ENCODE measurements around the gene USP14. TPM values are rescaled to one million over a fixed set of nuclear protein-coding genes. Genes with fewer than 3 reads are reported as not detected.

USP14 gene
- polyA plus RNA-seq, 1 donor from 2014 or later, result 41.7 TPM

- H3K79me2 ChIP-seq (replicated peaks; ENCODE audit: insufficient read depth, low read length), result no peaks in the 10 kb centered on the region
- peaks cover 5% of the 10 kb centered on the region for H3K36me3 ChIP-seq (ENCODE audit: insufficient read depth, low read length)
- H2AFZ ChIP-seq (ENCODE audit: low read depth, low read length), result no peak overlapping the region
- H3K27ac ChIP-seq (ENCODE audit: low read length), result no peak overlapping the region
- no peaks in the 10 kb centered on the region for H3K9me3 ChIP-seq (ENCODE audit: low read length)
- H3K27me3 ChIP-seq (ENCODE audit: insufficient read depth, low read depth, low read length), result no peaks in the 10 kb centered on the region
- H3K9me2 ChIP-seq (ENCODE audit: insufficient read depth, low read length), result no peaks in the 10 kb centered on the region
- no peaks in the 10 kb centered on the region for H4K20me1 ChIP-seq (ENCODE audit: insufficient read depth)
- H3K4me3 ChIP-seq (ENCODE audit: low read length), result no peak overlapping the region
- H3F3A ChIP-seq (ENCODE audit: insufficient read depth, low read length, poor library complexity, severe bottlenecking), result no peaks in the 10 kb centered on the region
- no peak overlapping the region for H3K4me2 ChIP-seq (ENCODE audit: low read length)
- TF ChIP-seq EP300 (conservative IDR thresholded peaks at IDR 0.05; ENCODE audit: poor library complexity, severe bottlenecking) (no peak), MXI1 (conservative IDR thresholded peaks at IDR 0.05; ENCODE audit: poor library complexity, severe bottlenecking) (no peak), EZH2 (IDR thresholded peaks at IDR 0.05; ENCODE audit: borderline replicate concordance, insufficient read depth, low read length, poor library complexity, severe bottlenecking) (no peak), CTCF (IDR thresholded peaks at IDR 0.05; ENCODE audit: poor library complexity, severe bottlenecking) (no peak), SMC3 (conservative IDR thresholded peaks at IDR 0.05; ENCODE audit: poor library complexity) (no peak), TAF1 (IDR thresholded peaks at IDR 0.05; ENCODE audit: low read depth) (no peak), REST (IDR thresholded peaks at IDR 0.05; ENCODE audit: borderline replicate concordance) (no peak), POLR2AphosphoS5 (IDR thresholded peaks at IDR 0.05) (no peak), RAD21 (conservative IDR thresholded peaks at IDR 0.05) (no peak)
- no peak overlapping the region for H3K9ac ChIP-seq (ENCODE audit: low read length)
Observed at GRCh38 chr18:245282-245847, 87.0 kb downstream of the USP14 start.

- no peaks in the 10 kb centered on the region for H3F3A ChIP-seq (ENCODE audit: insufficient read depth, low read length, poor library complexity, severe bottlenecking)
- H3K79me2 ChIP-seq (replicated peaks; ENCODE audit: insufficient read depth, low read length), result no peaks in the 10 kb centered on the region
- H3K4me2 ChIP-seq (ENCODE audit: low read length), result no peak overlapping the region
- no peak overlapping the region for H3K9ac ChIP-seq (ENCODE audit: low read length)
- H3K27me3 ChIP-seq (ENCODE audit: insufficient read depth, low read depth, low read length), result no peaks in the 10 kb centered on the region
- TF ChIP-seq TAF1 (IDR thresholded peaks at IDR 0.05; ENCODE audit: low read depth) (no peak), POLR2AphosphoS5 (IDR thresholded peaks at IDR 0.05) (no peak), EZH2 (IDR thresholded peaks at IDR 0.05; ENCODE audit: borderline replicate concordance, insufficient read depth, low read length, poor library complexity, severe bottlenecking) (no peak), MXI1 (conservative IDR thresholded peaks at IDR 0.05; ENCODE audit: poor library complexity, severe bottlenecking) (no peak), RAD21 (conservative IDR thresholded peaks at IDR 0.05) (no peak), REST (IDR thresholded peaks at IDR 0.05; ENCODE audit: borderline replicate concordance) (no peak), SMC3 (conservative IDR thresholded peaks at IDR 0.05; ENCODE audit: poor library complexity) (no peak), CTCF (IDR thresholded peaks at IDR 0.05; ENCODE audit: poor library complexity, severe bottlenecking) (no peak), EP300 (conservative IDR thresholded peaks at IDR 0.05; ENCODE audit: poor library complexity, severe bottlenecking) (no peak)
- H4K20me1 ChIP-seq (ENCODE audit: insufficient read depth), result no peaks in the 10 kb centered on the region
- H3K4me3 ChIP-seq (ENCODE audit: low read length), result no peak overlapping the region
- H3K36me3 ChIP-seq (ENCODE audit: insufficient read depth, low read length), result peaks cover 5% of the 10 kb centered on the region
- H3K9me3 ChIP-seq (ENCODE audit: low read length), result no peaks in the 10 kb centered on the region
- H3K9me2 ChIP-seq (ENCODE audit: insufficient read depth, low read length), result no peaks in the 10 kb centered on the region
- H3K27ac ChIP-seq (ENCODE audit: low read length), result no peak overlapping the region
- H2AFZ ChIP-seq (ENCODE audit: low read depth, low read length), result no peak overlapping the region
Observed at GRCh38 chr18:248053-248452, 89.7 kb downstream of the USP14 start.
